Uterus (tissue), 4 donors: ENCODE results near the gene OPCML. TPM values are rescaled to one million over a fixed set of nuclear protein-coding genes. Genes with fewer than 3 reads are reported as not detected.

Experiments
- DNase-seq, 2 donors: peaks; one replicate each; pipeline ENCODE4 v3.0.0-alpha.2; 2019 to 2020
- H3K27ac ChIP-seq, 2 donors: fragments of 200-600 bp; sonication (generic); 1 replicate in 1 of 2; 2 replicates in 1 of 2; pipeline ENCODE4 v1.5.1; 2016 to 2018
- H3K27me3 ChIP-seq, 2 donors: fragments of 200-600 bp; sonication (generic); one replicate each; pipeline ENCODE4 v1.5.1; 2018 to 2019; ENCODE audit warnings: control low read depth in 1 of 2
- H3K36me3 ChIP-seq, 2 donors: fragments of 200-600 bp; sonication (generic); one replicate each; pipeline ENCODE4 v1.5.1; 2019; ENCODE audit warnings: control low read depth in 1 of 2
- H3K4me1 ChIP-seq, 2 donors: fragments of 200-600 bp; sonication (generic); one replicate each; pipeline ENCODE4 v1.5.1; 2018 to 2019; ENCODE audit warnings: control low read depth in 1 of 2
- H3K4me3 ChIP-seq, 2 donors: fragments of 200-600 bp; sonication (generic); 1 replicate in 1 of 2; 2 replicates in 1 of 2; pipeline ENCODE4 v1.5.1; 2018 to 2019; ENCODE audit warnings: mild to moderate bottlenecking in 1 of 2
- H3K9me3 ChIP-seq, 2 donors: fragments of 200-600 bp; sonication (generic); one replicate each; pipeline ENCODE4 v1.5.1; 2019; ENCODE audit warnings: control low read depth in 1 of 2
- CTCF ChIP-seq, 4 experiments: fragments of 200-600 bp in 2 of 4; fragments of 450-650 bp in 2 of 4; sonication (generic) in 2 of 4; IDR thresholded peaks; one replicate each; pipeline ENCODE4 v1.5.1; 2016 to 2019; ENCODE audit warnings: antibody characterized with exemption in 4 of 4, mild to moderate bottlenecking in 2 of 4, moderate library complexity in 1 of 4
- POLR2A ChIP-seq, 2 donors: fragments of 450-650 bp; IDR thresholded peaks; one replicate each; pipeline ENCODE4 v1.6.1; 2016; ENCODE audit warnings: antibody characterized with exemption in 2 of 2, mild to moderate bottlenecking in 1 of 2, moderate library complexity in 1 of 2
- intact Hi-C: fragments of 100-400 bp; cut with DNase I; formaldehyde crosslinking; loops from one replicate; pipeline ENCODE4 v1.15.1; 2023; ENCODE audit warnings: low total_unique reads
- total RNA-seq, 4 donors: library from RNA; depleted of rRNA in 3 of 4; stranded (reverse); fragments of >200 nt in 3 of 4; gene quantifications; one replicate each; pipeline versions ENCODE4 v1.1.0 to v1.2.4, GENCODE V29; 2014 to 2023
- donor health status: DM: yes; HTN: yes; CAD: no.

Gene OPCML
- total RNA-seq, 4 donors from 2014 or later = under 0.01 to 3.9 (median 1.7) TPM

- no peaks in the 10 kb centered on the region for H3K9me3 ChIP-seq
- H3K27me3 ChIP-seq = no peaks in the 10 kb centered on the region
- H3K4me3 ChIP-seq = no peak overlapping the region
- H3K36me3 ChIP-seq = no peaks in the 10 kb centered on the region
- TF ChIP-seq CTCF (IDR thresholded peaks at IDR 0.05) (no peak), POLR2A (IDR thresholded peaks at IDR 0.05) (no peak)
- intact Hi-C loops = no loop called here
- no peak for DNase-seq
- no peaks in the 10 kb centered on the region for H3K4me1 ChIP-seq
- no peak overlapping the region for H3K27ac ChIP-seq
Observed at GRCh38 chr11:132803436-132803835, 728.9 kb downstream of the OPCML start.

- intact Hi-C loops = no loop called here
- Histone ChIP-seq H3K4me1 (no peaks in the 10 kb centered on the region), H3K4me3 (no peak overlapping the region), H3K36me3 (no peaks in the 10 kb centered on the region), H3K9me3 (no peaks in the 10 kb centered on the region), H3K27ac (no peak overlapping the region), H3K27me3 (no peaks in the 10 kb centered on the region)
- DNase-seq = no peak
- TF ChIP-seq POLR2A (IDR thresholded peaks at IDR 0.05) = no peak
- TF ChIP-seq CTCF (IDR thresholded peaks at IDR 0.05) = no peak
Observed at GRCh38 chr11:132802947-132803346, 729.4 kb downstream of the OPCML start.

- no peaks in the 10 kb centered on the region for H3K4me1 ChIP-seq
- no peak overlapping the region for H3K4me3 ChIP-seq
- no peaks in the 10 kb centered on the region for H3K36me3 ChIP-seq
- no peaks in the 10 kb centered on the region for H3K27me3 ChIP-seq
- no peak overlapping the region for H3K27ac ChIP-seq
- no peak for TF ChIP-seq CTCF (IDR thresholded peaks at IDR 0.05)
- TF ChIP-seq POLR2A (IDR thresholded peaks at IDR 0.05) = no peak
- DNase-seq = no peak
- intact Hi-C loops = no loop called here
- H3K9me3 ChIP-seq = no peaks in the 10 kb centered on the region
Observed at GRCh38 chr11:132793831-132794230, 738.5 kb downstream of the OPCML start.

- H3K9me3 ChIP-seq = no peaks in the 10 kb centered on the region
- no peaks in the 10 kb centered on the region for H3K27me3 ChIP-seq
- intact Hi-C loops = no loop called here
- no peak for TF ChIP-seq POLR2A (IDR thresholded peaks at IDR 0.05)
- no peak for TF ChIP-seq CTCF (IDR thresholded peaks at IDR 0.05)
- no peak overlapping the region for H3K4me3 ChIP-seq
- no peak for DNase-seq
- no peak overlapping the region for H3K27ac ChIP-seq
- no peaks in the 10 kb centered on the region for H3K4me1 ChIP-seq
- no peaks in the 10 kb centered on the region for H3K36me3 ChIP-seq
Observed at GRCh38 chr11:132792341-132793140, 739.8 kb downstream of the OPCML start.

- Histone ChIP-seq H3K4me1 (no peaks in the 10 kb centered on the region), H3K27ac (no peak overlapping the region), H3K9me3 (no peaks in the 10 kb centered on the region), H3K36me3 (no peaks in the 10 kb centered on the region), H3K4me3 (no peak overlapping the region), H3K27me3 (no peaks in the 10 kb centered on the region)
- no peak for TF ChIP-seq CTCF (IDR thresholded peaks at IDR 0.05)
- TF ChIP-seq POLR2A (IDR thresholded peaks at IDR 0.05) = no peak
- no peak for DNase-seq
- intact Hi-C loops = no loop called here
Observed at GRCh38 chr11:132790971-132791370, 741.3 kb downstream of the OPCML start.
